Muscle of arm (tissue), 12 donors: ENCODE results near the gene OTOP3. TPM values are rescaled to one million over a fixed set of nuclear protein-coding genes. Genes with fewer than 3 reads are reported as not detected.
A peak's percentile ranks its signal among the peaks of the same experiment; 100 is the strongest.

ENCODE experiments used
- DNase-seq: peaks from one replicate; pipeline ENCODE4 v3.0.0-alpha.2; 2013
- polyA plus RNA-seq, 12 donors: library from polyadenylated mRNA; unstranded; fragments of 120-200 nt; gene quantifications; one replicate each; pipeline ENCODE4 v1.2.1, GENCODE V29; 2013; ENCODE audit not compliant: insufficient read length in 12 of 12

OTOP3 gene
- polyA plus RNA-seq, 12 donors: not detected

- no peak for DNase-seq
Observed at GRCh38 chr17:74939534-74939933, 3.8 kb downstream of the OTOP3 start.

GRCh38 chr17:74941128-74941725, 5.5 kb downstream of the OTOP3 start:
- DNase-seq: no peak

DNA sequence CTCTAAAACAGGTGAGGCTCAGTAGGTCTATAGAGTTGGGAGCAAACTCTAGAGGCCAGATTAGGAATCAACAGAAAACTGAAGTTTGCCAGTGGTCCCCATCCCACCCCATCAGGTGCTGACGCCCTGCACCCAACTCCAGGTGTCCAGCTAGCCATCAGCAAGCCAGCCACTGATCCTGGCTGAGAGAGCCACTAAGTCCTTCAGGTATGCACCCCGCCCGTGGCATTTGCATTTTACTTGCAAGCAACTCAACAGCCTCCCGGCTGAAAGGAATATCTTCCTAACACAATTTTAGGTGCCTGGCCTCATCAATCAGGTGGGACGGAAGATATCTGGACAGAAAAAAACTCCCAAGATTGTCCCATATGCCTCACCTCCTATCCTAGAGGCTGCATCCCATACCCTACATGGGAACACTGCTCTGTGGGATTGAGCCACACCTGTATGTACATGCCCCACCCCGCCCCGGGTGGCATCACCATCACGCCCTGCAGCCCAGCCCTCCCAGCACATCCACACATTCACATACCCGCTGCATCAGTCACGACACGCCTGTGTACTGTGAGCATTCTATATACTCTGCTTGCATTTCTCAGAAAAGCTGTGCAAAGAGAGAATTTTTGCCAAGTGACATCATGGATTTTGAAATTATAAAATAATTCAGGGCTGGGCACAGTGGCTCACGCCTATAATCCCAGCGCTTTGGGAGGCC, 8.3 kb downstream of the OTOP3 start:
- DNase-seq: no peak

DNA sequence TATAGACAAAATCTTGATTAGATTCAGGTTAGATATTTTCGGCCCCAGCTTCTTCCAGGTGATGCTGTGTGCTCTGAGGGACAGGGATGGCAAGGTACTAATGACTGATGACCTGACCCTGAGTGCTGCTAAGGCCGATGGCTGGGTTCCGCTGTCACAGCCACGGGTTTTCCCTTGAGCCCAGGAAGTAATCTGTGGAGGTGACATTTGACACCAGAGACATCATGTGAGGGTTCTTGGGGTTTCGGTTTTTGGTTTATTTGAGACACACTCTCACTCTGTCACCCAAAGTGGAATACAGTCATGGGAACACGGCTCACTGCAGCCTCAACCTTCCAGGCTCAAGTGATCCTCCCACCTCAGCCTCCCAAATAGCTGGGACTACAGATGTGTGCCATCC, 9.8 kb downstream of the OTOP3 start:
- no peak for DNase-seq

GRCh38 chr17:74946641-74947040, 10.9 kb downstream of the OTOP3 start:
- no peak for DNase-seq

GRCh38 chr17:74947041-74947754, 11.5 kb downstream of the OTOP3 start:
- no peak for DNase-seq

GRCh38 chr17:74949455-74950115, 13.9 kb downstream of the OTOP3 start:
- no peak for DNase-seq

DNA sequence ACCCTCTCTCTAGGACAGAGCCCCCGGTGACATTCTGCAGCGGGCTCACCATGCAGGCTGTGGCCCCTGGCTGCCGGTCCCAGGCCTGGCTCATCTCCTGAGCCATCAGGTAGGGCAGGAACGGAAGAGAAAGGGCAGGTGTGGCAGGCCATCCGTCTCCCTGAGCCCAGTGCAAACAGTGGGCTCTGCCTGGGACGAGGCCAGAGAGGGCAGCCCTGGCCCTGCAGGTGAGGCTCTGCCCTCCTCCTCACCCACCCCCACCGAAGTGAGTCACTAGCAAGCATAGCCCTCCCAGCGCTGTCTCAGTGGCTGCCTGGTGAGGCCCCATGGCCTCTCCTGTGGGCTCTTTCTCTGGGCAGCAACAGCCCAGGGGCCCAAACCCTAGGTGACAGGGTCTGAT, 14.5 kb downstream of the OTOP3 start:
- DNase-seq: no peak

- DNase-seq: no peak
Observed at GRCh38 chr17:74951065-74951464, 15.4 kb downstream of the OTOP3 start.

DNA sequence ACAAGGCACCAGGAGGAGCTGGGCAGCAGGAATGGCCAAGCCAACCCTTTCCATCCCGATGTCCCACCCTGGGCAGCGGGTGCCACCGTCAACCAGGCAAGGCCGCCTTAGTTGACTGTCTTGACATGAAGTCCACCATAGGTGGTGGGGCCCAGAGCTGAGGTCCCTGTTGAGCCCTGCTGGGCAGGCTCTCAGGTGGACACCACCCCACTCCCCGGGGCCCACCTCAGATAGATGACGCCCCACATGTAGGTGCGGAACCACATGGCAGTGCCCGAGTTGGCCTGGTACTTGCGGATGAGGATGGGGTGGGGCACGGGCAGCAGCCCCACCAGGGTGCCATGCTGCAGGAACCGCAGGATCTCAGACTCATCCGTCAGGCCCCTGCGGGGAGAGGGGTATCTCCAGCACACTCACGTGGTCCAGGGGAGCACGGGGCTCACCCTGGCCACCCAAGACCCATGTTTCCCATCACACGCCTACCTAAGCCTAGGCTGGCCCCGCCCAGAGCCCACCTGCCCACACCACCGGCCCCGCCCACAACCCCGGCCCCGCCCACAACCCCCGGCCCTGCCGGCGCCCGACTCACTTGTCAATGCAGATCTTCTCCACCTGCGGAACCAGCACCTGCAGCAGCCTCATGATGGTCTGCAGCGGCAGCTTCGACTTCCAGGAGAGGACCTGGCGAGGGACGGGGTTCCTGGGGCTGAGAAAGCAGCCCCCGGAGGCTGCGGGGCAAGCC, 16.2 kb downstream of the OTOP3 start:
- no peak for DNase-seq

DNA sequence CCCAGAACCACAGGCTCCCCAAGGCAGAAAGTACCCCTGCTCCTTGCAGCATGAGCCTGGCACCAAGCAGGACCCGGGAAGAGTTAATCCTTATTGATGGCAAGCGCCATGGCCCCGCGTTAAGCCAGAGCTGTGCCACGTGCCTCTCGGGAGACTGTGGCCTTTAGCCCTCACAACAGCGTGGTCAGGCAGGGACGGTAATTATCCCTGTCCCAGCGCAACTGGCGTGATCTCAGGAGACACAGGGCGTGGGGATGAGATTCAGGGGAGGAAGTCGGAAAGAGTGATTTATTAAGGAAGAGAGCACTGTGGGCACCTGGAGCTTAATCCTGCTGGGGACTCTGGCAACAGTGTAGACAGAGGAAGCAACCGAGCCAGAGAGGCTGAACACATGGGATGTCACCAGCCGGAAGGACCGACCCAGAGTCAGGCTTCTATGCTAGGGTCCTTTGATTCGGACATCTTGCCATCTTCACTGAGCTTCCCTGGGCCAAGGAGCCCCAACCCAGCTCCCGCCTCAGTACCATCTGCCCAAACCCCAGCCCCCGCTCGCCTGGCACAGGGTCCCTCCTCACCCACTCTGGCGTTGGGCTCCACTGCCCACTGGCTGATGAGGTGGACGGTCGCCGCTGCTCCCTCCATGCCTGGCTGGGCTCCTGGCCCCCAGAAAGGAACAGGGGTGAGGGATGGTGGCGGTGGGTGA, 16.9 kb downstream of the OTOP3 start:
- no peak for DNase-seq

DNA sequence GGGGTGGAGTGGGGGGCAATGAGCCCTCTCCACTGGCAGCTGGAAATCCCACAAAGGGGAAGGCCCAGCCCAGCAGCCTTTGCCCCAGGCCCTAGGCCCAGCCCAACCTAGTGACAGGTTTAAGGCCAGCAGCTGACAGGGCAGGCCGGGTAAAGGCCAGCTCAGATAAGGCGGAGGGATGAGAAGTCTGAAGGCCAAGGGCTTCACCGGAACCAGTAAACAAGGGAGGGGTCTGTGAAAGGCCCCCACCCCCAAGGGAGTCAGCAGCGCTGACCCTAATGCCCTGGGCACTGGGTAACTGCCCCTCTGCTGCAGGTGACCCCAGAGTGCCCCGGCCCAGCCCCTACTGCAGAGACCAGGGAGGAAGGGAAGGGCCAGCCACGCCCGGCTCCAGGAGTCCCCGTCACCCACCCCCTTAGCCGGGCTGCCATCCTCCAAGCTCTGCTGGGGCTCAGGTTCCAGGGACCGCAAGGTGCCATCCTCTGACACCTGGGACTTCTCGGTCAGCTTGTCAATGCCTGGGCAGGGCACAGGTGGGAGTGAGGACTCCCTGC, 17.5 kb downstream of the OTOP3 start:
- DNase-seq: no peak

DNA sequence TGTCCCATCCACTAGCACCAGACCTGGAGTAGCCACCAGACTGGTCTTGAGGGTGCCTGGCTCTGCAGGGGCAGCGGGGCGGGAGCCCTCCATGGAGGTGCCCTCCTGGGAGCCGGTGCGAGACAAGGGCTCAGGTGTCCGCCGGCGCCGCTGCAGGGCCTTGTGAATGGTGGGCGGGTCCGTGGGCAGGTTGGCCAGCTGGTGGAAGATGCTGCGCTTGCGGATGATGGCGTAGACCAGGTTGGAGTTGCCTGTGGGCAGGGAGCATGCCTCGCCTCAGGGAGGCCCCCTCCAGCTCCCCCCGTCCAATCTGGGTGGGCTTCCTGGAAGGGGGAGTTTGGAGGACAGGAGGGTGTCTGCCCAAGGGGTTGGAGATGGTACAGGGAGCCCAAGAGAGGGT, 18.4 kb downstream of the OTOP3 start:
- no peak for DNase-seq

DNA sequence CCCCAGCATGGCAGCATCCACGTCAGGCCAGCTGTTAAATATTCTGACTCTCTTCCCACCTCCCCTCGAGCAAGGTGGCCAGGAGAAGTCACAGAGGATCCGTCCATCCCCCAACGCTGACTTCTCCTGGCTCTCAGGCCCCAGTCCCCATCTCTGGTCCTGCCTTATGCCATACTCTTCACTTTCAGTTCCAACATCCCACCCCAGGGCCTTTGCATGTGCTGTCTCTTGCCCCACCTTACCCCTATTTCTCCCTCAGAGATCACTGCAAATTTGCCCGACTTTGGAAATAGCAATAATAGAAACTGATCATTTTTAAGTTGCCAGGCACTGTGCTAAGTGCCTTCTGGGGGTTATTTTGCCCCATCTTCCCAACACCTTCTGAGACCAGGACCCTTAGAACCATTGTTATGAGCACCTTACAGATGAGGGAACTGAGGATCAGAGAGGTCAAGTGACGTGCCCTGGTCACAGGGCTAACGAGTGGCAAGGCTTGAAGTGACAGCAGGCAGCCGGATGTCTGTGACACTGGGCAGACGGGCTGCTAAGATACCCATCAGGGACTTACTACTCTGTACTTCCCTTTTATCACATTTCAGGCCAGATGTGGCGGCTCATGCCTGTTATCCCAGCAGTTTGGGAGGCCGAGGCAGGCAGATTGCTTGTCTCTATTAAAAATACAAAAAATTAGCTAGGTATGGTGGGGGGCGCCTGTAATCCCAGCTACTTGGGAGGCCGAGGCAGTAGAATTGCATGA, 19.1 kb downstream of the OTOP3 start:
- no peak for DNase-seq

DNA sequence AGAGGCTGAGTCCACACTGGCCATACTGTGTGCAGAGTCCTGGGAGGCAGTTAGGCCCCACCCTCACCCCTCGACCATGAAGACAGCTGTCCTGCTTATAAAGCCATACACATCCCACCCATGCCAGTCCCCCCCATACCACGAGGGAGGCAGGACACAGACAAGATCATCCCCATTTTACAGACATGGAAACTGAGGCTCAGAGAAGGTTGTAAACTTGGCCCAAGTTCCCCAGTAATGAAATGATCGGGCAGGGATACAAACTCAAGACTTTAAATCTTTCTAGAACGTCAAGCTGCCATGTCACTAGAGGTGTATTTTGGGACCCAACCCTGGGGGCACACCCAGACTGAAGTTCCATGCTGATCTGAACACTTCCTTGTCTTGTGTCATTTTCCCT, 20.4 kb downstream of the OTOP3 start:
- no peak for DNase-seq

DNA sequence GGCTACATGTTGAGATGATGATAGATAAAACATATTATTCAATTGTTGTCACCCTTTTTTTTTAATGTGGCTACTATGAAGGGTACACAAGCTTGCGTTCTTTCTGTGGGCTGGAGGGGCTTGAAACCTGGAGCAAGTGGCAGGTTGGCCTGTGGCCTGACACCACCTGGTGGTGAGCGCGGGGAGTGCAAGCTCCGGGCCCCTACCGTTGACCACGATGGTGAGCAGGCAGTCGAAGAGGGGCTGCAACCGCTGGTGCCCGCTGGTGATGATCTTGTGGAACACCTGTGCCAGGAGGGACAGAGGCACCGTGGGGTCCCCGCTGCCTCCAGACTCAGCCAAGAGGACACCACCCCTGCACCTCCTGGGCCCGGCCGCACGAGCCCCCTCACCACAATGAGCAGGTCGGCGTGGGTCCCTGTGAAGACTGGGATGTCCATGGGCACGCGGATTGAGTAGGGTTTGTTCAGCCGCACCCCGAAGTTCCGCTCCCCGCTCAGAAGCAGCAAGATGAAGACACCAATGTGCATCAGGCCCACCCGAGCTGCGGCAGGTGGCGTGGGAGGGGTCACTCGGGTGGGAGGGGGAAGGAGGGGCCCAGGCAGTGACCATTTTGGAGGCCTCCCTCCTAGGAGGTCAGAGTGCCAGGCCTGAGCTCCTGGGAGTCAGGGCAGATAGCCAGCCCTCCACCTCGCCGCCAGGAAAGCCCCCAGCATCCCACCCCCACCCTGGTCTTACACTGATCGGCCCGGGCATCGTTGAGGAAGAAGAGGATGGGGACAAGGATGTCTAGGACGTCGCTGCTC, 22.4 kb downstream of the OTOP3 start:
- DNase-seq: peak; percentile 53

- DNase-seq: no peak
Observed at GRCh38 chr17:74959826-74960515, 24.3 kb downstream of the OTOP3 start.

GRCh38 chr17:74960570-74961342, 25.1 kb downstream of the OTOP3 start:
- no peak for DNase-seq
